Measurements from ENCODE around the gene CCNH. TPM values are rescaled to one million over a fixed set of nuclear protein-coding genes. Genes with fewer than 3 reads are reported as not detected.
A peak's percentile ranks its signal among the peaks of the same experiment; 100 is the strongest.

CCNH gene
- total RNA-seq, 2 experiments from 2014 or later: 61.4 to 68.0 TPM

DNA sequence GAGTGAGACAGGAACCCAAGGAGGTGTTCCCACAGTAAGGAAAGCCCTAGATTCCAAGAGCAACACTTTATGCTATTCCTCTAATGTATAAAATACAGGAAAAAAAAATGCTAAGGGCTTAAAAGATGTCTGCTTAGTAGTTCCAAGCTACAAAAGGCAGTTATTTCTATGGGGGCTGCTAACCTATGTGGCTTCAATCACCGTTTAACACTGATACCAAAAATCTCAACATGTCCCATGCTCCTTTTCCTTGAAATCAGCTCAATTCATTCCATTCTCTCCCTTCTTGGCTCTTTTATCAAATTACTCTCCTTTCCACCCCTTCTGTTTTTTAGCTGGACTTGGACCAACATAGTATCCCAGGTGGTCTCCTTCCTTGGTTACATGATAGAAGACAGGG is 20.6 kb downstream of the CCNH start:
- H3K27ac Mint-ChIP-seq: peak overlapping the region; percentile 78

DNA sequence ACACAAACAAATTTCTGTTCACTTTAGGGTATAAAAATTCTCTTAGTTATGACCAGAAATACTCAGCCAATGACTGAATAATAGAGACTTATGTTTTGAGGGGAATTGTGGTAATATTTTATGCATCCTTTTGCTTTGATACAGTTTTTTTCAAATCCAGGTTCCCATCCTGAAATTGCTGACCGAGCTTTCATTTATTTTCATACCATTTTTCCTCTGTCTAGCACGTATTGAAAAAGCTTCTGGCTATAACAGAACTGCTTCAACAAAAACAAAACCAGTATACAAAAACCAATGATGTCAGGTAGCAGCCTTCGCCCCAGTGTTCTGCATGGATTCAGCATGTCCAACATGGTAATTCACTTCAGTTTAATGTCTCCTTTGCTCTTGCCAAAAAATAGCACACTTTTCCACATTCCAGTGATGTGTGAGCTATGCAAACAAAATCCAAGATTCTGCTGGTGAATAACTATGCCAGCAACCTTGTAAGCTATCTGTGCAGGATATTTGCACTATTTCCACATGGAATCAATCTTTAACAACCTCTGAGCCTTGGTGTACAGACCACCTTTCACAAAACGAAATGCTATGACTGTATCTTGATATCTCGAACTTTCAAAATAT is 22.0 kb downstream of the CCNH start:
- DNase-seq: no peak
- Mint-ChIP-seq H3K27ac (peak overlapping the region; percentile 15), H3K36me3 (peaks cover 34% of the 10 kb centered on the region)

More for the DNA sequence above, 20.6 kb downstream of the CCNH start:
- Mint-ChIP-seq H3K9me3 (no peaks in the 10 kb centered on the region), H3K4me1 (peaks cover 22% of the 10 kb centered on the region), H3K36me3 (peaks cover 42% of the 10 kb centered on the region), H3K27me3 (no peaks in the 10 kb centered on the region), H3K4me3 (no peak overlapping the region)
- DNase-seq: no peak

DNA sequence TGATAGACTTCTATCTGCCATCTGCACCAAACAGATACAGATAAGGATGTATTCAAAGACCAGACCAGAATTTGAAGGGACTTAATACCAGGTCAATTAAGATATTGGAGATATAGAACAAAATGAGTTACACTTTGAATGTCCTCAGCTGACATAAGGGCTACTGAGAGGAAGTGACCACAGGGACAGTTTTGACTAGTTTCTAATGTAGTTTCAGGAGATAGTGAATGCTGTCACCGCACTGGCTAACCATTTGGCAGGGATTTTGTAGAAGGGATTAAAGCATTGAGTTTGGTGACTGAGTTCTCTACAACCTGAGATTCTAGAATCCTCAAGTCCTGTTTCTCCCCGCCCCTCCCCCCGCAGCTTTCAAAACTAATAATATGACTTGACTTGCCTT is 22.7 kb downstream of the CCNH start:
- no peaks in the 10 kb centered on the region for H3K27me3 Mint-ChIP-seq
- no peak overlapping the region for H3K4me3 Mint-ChIP-seq
- H3K27ac Mint-ChIP-seq: peak overlapping the region; percentile 44
- H3K9me3 Mint-ChIP-seq: no peaks in the 10 kb centered on the region
- peaks cover 34% of the 10 kb centered on the region for H3K36me3 Mint-ChIP-seq
- H3K4me1 Mint-ChIP-seq: peaks cover 15% of the 10 kb centered on the region
- DNase-seq: no peak

More for the DNA sequence above, 22.0 kb downstream of the CCNH start:
- Mint-ChIP-seq H3K4me3 (no peak overlapping the region), H3K9me3 (no peaks in the 10 kb centered on the region), H3K4me1 (peaks cover 15% of the 10 kb centered on the region), H3K27me3 (no peaks in the 10 kb centered on the region)

DNA sequence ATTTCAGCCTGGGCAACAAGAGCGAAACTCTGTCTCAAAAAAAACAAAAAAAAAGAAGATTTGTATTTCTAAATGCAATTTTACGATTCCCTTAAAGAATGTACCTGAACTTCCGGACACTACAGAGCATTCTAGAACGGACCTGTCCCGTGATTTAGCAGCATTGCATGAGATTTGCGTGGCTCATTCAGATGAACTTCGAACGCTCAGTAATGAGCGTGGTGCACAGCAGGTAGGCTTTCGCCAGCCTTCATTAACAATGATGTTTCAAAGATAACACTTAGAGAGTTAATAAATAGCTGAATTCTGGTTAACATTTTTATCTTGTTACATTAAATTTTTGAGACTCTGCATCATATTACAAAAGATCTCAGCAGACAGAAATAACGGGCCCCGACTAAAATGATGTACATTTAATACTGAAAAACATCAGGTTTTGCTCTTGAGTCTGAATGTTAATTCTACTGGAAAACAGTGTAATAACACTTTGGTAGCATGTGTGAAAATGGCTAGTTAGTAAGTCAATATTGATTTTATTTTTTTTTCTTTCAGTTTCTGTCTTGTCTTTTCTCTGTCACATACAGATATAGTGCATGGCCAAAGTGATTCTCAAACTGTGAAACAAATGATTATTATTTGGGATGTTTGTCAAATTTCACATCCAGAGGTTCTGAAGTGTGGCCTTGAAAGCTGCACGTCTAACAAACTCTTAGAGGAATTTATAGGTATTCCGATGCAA is 23.3 kb downstream of the CCNH start:
- Mint-ChIP-seq H3K4me1 (peaks cover 15% of the 10 kb centered on the region), H3K27ac (peak overlapping the region; percentile 44), H3K9me3 (no peaks in the 10 kb centered on the region), H3K36me3 (peaks cover 30% of the 10 kb centered on the region), H3K27me3 (no peaks in the 10 kb centered on the region), H3K4me3 (no peak overlapping the region)
- no peak for DNase-seq

DNA sequence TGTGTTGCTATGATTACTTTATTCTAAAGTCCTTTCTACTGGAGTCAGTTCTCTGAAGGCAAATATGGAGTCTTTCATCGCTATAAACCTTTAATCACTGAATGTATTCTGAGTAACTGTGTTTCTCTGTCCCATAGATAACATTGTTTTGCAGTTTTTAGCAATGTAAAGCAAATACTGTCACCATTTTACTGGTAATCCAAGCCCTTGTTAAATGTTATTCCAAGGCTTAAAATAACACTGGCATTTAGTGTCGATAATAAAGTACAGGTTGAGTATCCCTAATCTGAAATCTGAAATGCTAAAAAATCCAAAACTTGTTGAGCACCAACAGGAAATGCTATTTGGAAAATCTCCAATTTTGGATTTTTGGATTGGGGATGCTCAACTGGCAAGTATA is 24.6 kb downstream of the CCNH start:
- peaks cover 15% of the 10 kb centered on the region for H3K4me1 Mint-ChIP-seq
- H3K27me3 Mint-ChIP-seq: no peaks in the 10 kb centered on the region
- H3K36me3 Mint-ChIP-seq: peaks cover 29% of the 10 kb centered on the region
- no peak overlapping the region for H3K4me3 Mint-ChIP-seq
- H3K9me3 Mint-ChIP-seq: no peaks in the 10 kb centered on the region
- DNase-seq: no peak
- no peak overlapping the region for H3K27ac Mint-ChIP-seq

DNA sequence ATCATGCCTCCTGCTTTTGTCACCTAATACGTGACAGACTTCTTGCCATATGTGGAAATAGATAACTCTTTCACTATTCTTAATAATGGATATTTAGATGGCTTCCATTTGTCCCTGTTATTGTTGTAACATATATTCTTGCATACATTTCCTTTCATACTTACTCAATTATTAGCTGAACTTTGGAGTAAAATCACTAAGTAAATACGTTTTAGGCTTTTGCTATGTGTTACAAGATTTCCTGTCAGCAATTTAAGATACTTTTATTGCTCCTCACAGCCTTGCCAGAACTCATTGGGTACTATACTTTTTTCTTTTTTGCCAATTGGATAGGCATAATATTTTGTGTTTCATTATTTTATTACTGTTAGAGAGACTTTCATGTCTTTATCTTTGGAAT is 26.9 kb downstream of the CCNH start:
- no peaks in the 10 kb centered on the region for H3K27me3 Mint-ChIP-seq
- no peak overlapping the region for H3K27ac Mint-ChIP-seq
- H3K4me3 Mint-ChIP-seq: no peak overlapping the region
- H3K9me3 Mint-ChIP-seq: no peaks in the 10 kb centered on the region
- DNase-seq: no peak
- peaks cover 17% of the 10 kb centered on the region for H3K36me3 Mint-ChIP-seq
- peaks cover 15% of the 10 kb centered on the region for H3K4me1 Mint-ChIP-seq

DNA sequence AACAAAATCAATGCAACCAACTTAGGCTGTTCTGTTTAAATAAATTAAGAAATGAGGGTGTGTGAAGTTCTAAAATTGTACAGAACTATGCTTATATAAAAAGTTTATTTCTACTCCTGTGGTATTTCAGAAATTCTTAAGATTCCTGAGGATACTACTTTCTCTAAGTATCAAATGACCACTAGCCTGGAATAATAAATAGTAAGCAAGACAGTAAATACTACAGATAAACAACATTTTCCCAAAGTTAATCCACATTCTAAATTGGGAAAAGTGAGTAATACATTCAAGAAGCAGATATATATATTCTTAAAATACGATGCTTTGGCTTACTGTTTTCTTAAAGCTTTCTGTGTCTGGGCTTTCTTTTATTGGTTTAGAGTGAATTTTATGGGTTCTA is 29.5 kb downstream of the CCNH start:
- no peaks in the 10 kb centered on the region for H3K27me3 Mint-ChIP-seq
- no peak for DNase-seq
- no peak overlapping the region for H3K27ac Mint-ChIP-seq
- H3K4me3 Mint-ChIP-seq: no peak overlapping the region
- no peaks in the 10 kb centered on the region for H3K4me1 Mint-ChIP-seq
- no peaks in the 10 kb centered on the region for H3K9me3 Mint-ChIP-seq
- H3K36me3 Mint-ChIP-seq: peaks cover 7% of the 10 kb centered on the region

DNA sequence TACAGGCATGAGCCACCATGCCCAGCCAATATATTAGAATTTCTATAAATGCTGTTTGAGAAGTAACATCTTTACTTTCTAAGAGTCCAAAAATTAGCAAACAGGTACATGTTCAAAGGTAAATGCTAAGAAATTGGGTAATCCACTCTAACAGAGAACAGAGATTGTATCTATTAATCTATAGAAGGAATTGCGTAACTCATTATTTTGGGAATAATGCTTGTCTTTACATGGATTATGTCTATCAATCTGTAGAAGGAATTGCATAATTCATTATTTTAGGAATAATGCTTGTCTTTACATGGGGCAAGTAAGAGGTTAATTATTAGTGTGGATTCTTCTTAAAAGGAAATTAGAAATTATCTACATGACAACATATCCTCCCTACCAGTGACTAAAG is 30.5 kb downstream of the CCNH start:
- H3K4me1 Mint-ChIP-seq: no peaks in the 10 kb centered on the region
- no peaks in the 10 kb centered on the region for H3K9me3 Mint-ChIP-seq
- no peak overlapping the region for H3K27ac Mint-ChIP-seq
- no peak for DNase-seq
- no peaks in the 10 kb centered on the region for H3K27me3 Mint-ChIP-seq
- no peak overlapping the region for H3K4me3 Mint-ChIP-seq
- peaks cover 5% of the 10 kb centered on the region for H3K36me3 Mint-ChIP-seq

DNA sequence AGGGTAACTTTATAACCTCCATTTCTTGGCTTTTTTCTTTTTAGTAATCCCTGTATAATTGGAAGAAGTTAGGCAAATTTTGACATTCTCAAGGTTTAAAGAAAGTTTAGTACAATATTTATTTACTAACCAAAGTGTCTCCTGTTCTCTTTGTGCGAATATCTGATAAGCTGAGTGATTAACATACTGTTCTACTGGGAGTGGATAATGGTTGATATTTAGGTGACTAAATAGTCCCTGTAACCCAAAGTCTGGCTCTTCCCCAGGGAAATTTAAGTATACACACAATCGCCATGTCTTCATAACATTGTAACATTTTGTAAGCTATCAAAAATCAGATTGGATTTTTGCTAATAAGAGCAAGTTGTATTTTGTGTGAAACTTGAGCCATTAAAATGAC is 40.0 kb downstream of the CCNH start:
- DNase-seq: no peak
- H3K27ac Mint-ChIP-seq: no peak overlapping the region
- H3K36me3 Mint-ChIP-seq: peaks cover 20% of the 10 kb centered on the region
- no peaks in the 10 kb centered on the region for H3K4me1 Mint-ChIP-seq
- no peak overlapping the region for H3K4me3 Mint-ChIP-seq
- H3K27me3 Mint-ChIP-seq: no peaks in the 10 kb centered on the region
- no peaks in the 10 kb centered on the region for H3K9me3 Mint-ChIP-seq

DNA sequence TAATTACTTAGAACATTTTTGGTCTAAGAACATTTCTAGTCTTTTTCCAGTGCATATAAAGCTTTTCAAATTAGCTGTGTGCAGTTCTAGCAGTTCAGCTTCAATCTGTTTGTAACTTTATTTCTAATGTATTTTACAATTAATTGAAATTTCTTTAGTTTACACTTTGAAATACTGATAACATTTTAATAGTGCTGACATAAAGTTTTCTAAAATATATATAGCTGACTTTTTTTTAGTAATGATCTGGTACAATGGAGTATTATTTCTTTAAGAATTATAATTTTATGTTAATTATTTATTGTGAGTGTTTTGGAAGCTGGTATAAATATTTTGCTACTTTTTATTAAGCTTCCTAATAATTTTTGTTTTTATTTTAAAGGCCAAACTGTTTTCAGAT is 43.3 kb downstream of the CCNH start:
- no peaks in the 10 kb centered on the region for H3K27me3 Mint-ChIP-seq
- H3K4me1 Mint-ChIP-seq: peaks cover 10% of the 10 kb centered on the region
- H3K4me3 Mint-ChIP-seq: no peak overlapping the region
- no peak for DNase-seq
- peaks cover 28% of the 10 kb centered on the region for H3K36me3 Mint-ChIP-seq
- H3K9me3 Mint-ChIP-seq: no peaks in the 10 kb centered on the region
- no peak overlapping the region for H3K27ac Mint-ChIP-seq

DNA sequence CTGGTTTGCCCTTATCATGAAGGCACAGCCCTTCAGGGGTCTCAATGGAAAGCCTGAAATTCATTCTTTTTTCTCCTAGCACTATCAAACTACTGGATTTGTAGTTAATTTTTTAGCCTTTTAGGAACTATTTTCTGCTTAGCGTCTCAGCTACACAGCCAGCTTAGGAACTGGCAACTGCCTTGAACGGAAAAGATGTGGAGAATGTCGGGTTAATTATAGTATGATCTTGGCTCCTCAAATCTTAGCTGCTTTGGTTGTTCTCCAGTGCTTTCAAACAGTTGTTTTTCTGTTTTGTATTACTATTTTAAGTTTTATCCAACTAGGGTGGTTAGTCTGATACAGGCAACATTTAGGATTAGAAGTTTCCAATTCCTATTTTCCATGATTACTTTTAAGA is 44.1 kb downstream of the CCNH start:
- no peaks in the 10 kb centered on the region for H3K9me3 Mint-ChIP-seq
- H3K27me3 Mint-ChIP-seq: no peaks in the 10 kb centered on the region
- DNase-seq: no peak
- H3K27ac Mint-ChIP-seq: no peak overlapping the region
- peaks cover 30% of the 10 kb centered on the region for H3K36me3 Mint-ChIP-seq
- peaks cover 11% of the 10 kb centered on the region for H3K4me1 Mint-ChIP-seq
- no peak overlapping the region for H3K4me3 Mint-ChIP-seq

DNA sequence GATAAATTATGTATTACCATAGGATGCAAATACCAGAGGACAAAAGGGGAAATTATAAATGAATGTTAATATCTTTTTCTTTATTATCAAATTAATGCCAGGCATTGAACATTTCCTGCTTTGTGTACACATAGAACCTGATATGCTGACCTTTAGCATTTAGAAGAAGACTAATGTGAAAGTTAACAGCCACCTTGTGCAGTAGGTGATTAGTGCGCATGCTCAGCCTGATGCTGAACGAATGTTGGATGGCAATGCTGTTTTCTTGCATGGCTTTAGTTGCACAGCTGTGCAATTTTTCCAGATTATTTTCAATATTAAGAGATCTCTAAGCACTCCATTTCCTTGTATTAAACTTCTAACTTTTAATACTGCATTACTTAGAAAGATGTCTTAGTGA is 45.5 kb downstream of the CCNH start:
- no peaks in the 10 kb centered on the region for H3K27me3 Mint-ChIP-seq
- H3K36me3 Mint-ChIP-seq: peaks cover 24% of the 10 kb centered on the region
- no peak overlapping the region for H3K27ac Mint-ChIP-seq
- no peak overlapping the region for H3K4me3 Mint-ChIP-seq
- H3K4me1 Mint-ChIP-seq: peaks cover 11% of the 10 kb centered on the region
- DNase-seq: no peak
- no peaks in the 10 kb centered on the region for H3K9me3 Mint-ChIP-seq

DNA sequence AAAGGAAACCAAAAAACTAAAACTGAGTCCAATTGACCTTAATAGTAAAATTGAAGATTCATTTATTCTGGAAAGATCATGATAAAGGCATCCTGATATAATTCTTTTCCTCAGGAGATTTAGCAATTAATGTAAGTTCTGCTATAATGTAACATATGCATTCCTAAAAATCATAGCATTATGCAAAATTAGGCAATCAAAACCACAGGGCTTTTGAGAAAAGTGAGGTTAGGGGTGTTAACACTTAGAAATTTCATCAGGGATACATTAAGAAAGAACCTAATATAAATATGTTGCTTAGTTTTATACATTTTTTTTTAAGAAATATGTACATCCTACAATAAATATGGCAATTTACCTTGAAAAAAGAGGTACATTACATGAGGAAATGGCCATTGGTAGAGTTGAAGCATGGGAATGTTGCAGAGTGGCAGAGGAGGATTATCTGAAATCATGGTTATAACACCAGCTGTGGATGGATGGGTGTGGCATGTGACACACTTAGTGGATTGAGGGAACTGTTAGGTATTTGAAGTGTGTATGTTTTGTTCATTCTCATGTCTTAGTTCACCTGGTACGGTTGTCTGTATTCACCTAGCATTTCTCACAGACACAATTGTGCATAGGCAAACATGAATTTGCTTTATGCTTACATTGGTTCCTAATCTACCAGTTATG is 51.1 kb downstream of the CCNH start:
- no peak overlapping the region for H3K4me3 Mint-ChIP-seq
- peaks cover 32% of the 10 kb centered on the region for H3K36me3 Mint-ChIP-seq
- peaks cover 15% of the 10 kb centered on the region for H3K4me1 Mint-ChIP-seq
- DNase-seq: no peak
- H3K9me3 Mint-ChIP-seq: no peaks in the 10 kb centered on the region
- no peak overlapping the region for H3K27ac Mint-ChIP-seq
- no peaks in the 10 kb centered on the region for H3K27me3 Mint-ChIP-seq

DNA sequence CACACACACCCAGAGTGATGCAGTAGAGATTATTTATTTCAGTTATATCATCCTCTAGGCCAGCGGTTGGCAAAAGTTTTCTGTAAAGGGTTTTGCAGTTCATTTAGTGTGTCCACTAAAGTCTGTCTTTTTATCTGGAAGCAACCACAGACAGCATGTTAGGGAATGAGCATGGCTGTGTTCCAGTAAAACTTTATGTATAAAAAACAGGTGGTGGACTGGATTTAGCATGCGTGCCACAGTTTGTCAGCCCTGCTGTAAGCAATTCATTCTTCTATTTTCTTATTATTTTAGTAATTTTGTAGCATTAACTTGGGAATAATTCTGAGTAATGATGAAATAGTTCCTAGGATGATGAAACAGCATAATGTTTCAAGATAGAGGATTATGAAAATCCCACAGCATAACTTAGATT is 51.7 kb downstream of the CCNH start:
- no peak for DNase-seq
- Mint-ChIP-seq H3K36me3 (peaks cover 30% of the 10 kb centered on the region), H3K4me1 (peaks cover 13% of the 10 kb centered on the region), H3K4me3 (no peak overlapping the region), H3K9me3 (no peaks in the 10 kb centered on the region), H3K27me3 (no peaks in the 10 kb centered on the region), H3K27ac (no peak overlapping the region)

DNA sequence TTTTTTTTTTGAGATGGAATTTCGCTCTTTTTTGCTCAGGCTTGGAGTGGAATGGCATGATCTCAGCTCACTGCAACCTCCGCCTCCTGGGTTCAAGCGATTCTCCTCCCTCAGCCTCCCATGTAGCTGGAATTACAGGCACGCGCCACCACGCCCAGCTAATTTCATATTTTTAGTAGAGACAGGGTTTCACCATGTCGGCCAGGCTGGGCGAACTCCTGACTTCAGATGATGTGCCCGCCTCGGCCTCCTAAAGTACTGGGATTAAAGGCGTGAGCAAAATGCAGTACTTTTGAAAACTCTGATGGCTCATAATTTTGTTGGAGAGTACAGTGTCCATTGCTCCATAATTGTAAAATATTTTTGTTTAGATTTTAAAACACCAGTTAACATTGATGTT is 52.6 kb downstream of the CCNH start:
- no peak overlapping the region for H3K27ac Mint-ChIP-seq
- DNase-seq: no peak
- no peak overlapping the region for H3K4me3 Mint-ChIP-seq
- H3K36me3 Mint-ChIP-seq: peaks cover 36% of the 10 kb centered on the region
- H3K27me3 Mint-ChIP-seq: no peaks in the 10 kb centered on the region
- H3K9me3 Mint-ChIP-seq: no peaks in the 10 kb centered on the region
- peaks cover 12% of the 10 kb centered on the region for H3K4me1 Mint-ChIP-seq
